ENCODE measurements around the gene CNTNAP4. TPM values are rescaled to one million over a fixed set of nuclear protein-coding genes. Genes with fewer than 3 reads are reported as not detected.

Gene CNTNAP4
- total and polyA plus RNA-seq, 2 of the 4 experiments (the other 2 are of a cell fraction): not detected

DNA sequence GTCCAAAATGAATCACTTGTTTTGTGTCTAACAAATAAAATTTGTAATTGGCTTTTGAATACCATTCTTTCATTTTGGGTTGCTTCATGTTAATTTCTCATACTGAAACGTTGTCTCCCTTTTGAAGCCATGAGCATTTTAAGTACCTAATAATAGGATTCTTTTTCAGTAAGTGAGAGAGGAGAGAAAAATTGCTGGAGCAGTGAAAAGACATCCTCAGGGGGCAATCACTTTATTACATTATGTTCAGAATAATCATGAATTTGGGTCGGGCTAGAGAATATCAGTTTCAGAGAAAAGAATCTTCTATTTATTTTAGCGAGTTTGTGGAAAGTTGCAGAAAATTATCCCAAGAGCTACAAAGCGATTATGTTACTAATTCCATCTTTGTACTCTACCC is 96.8 kb downstream of the CNTNAP4 start:
- intact Hi-C loops (cut with micrococcal nuclease): no loop called here
- Histone ChIP-seq H3K9ac (ENCODE audit: low read depth, low read length) (no peak overlapping the region), H3K27ac (ENCODE audit: insufficient read depth, low read length) (no peak overlapping the region), H3K4ac (ENCODE audit: low read depth, low read length) (no peak overlapping the region), H3K4me2 (ENCODE audit: low read depth, low read length) (no peak overlapping the region), H2BK120ac (ENCODE audit: low read depth, low read length) (no peak overlapping the region), H3K56ac (ENCODE audit: extremely low read depth, insufficient read depth, low read length) (no peak overlapping the region), H3K27me3 (ENCODE audit: control insufficient read depth, insufficient read depth, low read length) (no peaks in the 10 kb centered on the region), H3K9me3 (ENCODE audit: control insufficient read depth, insufficient read depth, low read length) (no peaks in the 10 kb centered on the region), H2BK20ac (ENCODE audit: low read depth, low read length) (no peak overlapping the region), H2AFZ (replicated peaks; ENCODE audit: low read length, poor library complexity) (no peak overlapping the region), H4K5ac (ENCODE audit: low read depth, low read length) (no peak overlapping the region), H3K23ac (ENCODE audit: low read depth, low read length) (no peak overlapping the region), H2AK5ac (ENCODE audit: low read depth, low read length) (no peak overlapping the region), H4K91ac (ENCODE audit: insufficient read depth, low read depth, low read length) (no peak overlapping the region), H4K20me1 (ENCODE audit: insufficient read depth, low read length) (no peaks in the 10 kb centered on the region), H2BK15ac (ENCODE audit: low read depth, low read length) (no peak overlapping the region), H3K14ac (replicated peaks; ENCODE audit: low read depth, low read length) (no peak overlapping the region), H2AK9ac (replicated peaks; ENCODE audit: low read depth, low read length, poor library complexity) (no peak overlapping the region), H3K9me1 (ENCODE audit: insufficient read depth, low read length) (no peaks in the 10 kb centered on the region), H3K4me1 (ENCODE audit: control insufficient read depth, insufficient read depth, low read length) (no peaks in the 10 kb centered on the region), H4K8ac (ENCODE audit: low read depth in 2 of 2, low read length in 2 of 2) (no peak overlapping the region), H3K79me1 (ENCODE audit: low read depth in 1 of 2, low read length in 2 of 2) (no peaks in the 10 kb centered on the region), H2BK5ac (ENCODE audit: low read depth, low read length, poor library complexity, severe bottlenecking) (no peak overlapping the region), H3K36me3 (ENCODE audit: control insufficient read depth, insufficient read depth, low read length) (no peaks in the 10 kb centered on the region), H3K18ac (ENCODE audit: low read depth, low read length) (no peak overlapping the region), H3K4me3 (ENCODE audit: insufficient read depth, low read depth, low read length) (no peak overlapping the region)
- ATAC-seq (ENCODE audit: low read depth): no peak
- ChIA-PET POLR2A (ENCODE audit: unreplicated experiment) (no interaction called here), CTCF (no interaction called here)
- BruUV-seq (replicated peaks): no TSS peak
- dilution Hi-C loops (cut with HindIII; ENCODE audit: low sequenced_read_pairs, unreplicated experiment): no loop called here
- in situ Hi-C loops (cut with MboI; ENCODE audit: low sequenced_read_pairs): no loop called here
- DNase-seq: no peak
- TF ChIP-seq MAFK (IDR thresholded peaks at IDR 0.05; ENCODE audit: low read depth, low read length) (no peak), CHD1 (IDR thresholded peaks at IDR 0.05; ENCODE audit: low read depth, low read length) (no peak), POLR2A (IDR thresholded peaks at IDR 0.05; ENCODE audit: low read depth, low read length) (no peak)
- WGBS, 2 experiments (ENCODE audit: extremely low coverage in 2 of 2, insufficient read length in 1 of 2): no CpG with 5 or more reads among the region's 4 CpGs
